HG03354 (cell line): ENCODE results near the gene CARM1.

ENCODE experiments used
- ATAC-seq: cut with Tn5 transposase; IDR thresholded peaks from one replicate; pipeline ENCODE4 v1.9.1; 2021; ENCODE audit warnings: mild to moderate bottlenecking; ENCODE audit not compliant: unreplicated experiment, poor library complexity, severe bottlenecking

CARM1 gene

GRCh38 chr19:10963865-10964264 is 92.5 kb downstream of the CARM1 start:
- ATAC-seq = no peak

- ATAC-seq = no peak
Observed at GRCh38 chr19:10964903-10965302, 93.5 kb downstream of the CARM1 start.

GRCh38 chr19:10965398-10965797 is 94.0 kb downstream of the CARM1 start:
- ATAC-seq = no peak

- no peak for ATAC-seq
Observed at GRCh38 chr19:10966809-10967208, 95.5 kb downstream of the CARM1 start.

DNA sequence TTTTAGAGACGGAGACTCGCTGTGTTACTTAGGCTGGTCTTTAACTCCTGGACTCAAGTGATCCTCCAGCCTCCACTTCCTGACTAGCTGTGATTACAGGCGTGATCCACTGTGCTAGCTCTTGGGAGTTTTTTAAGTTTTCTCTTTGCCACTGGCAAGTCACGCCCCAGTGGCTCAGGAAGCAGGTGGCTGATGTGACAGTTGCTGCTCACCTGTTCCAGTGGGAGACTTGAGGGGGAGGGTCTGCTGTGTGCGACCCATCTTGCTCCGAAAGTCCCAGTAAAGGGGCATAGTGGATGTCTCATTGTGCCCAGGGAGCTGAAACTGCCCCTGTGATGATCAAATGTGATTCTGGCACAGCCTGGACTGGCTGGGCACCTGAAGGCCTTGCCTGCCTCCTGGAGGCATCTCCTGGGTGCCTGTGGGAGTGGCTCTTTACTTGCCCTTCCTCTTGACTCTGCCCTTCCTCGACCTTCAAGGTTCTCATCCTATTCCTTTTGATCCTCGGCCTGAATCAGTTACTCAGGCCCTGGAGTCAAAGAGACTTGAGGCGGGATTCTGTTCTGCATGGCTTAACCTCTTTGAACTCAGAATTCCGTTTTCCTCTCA is 97.3 kb downstream of the CARM1 start:
- no peak for ATAC-seq

- no peak for ATAC-seq
Observed at GRCh38 chr19:10971107-10971726, 99.9 kb downstream of the CARM1 start.
